H1 (cell line): ENCODE data around the gene TTC28. TPM values are rescaled to one million over a fixed set of nuclear protein-coding genes. Genes with fewer than 3 reads are reported as not detected.

Source experiments
- CTCF ChIA-PET: fragments of 300-600 bp; sonication (Branson Sonifier 250); formaldehyde crosslinking; loops from one replicate; lab custom pipeline; 2021; ENCODE audit not compliant: partially characterized antibody; lab: Charles Lee
- POLR2A ChIA-PET: fragments of 300-600 bp; sonication (Branson Sonifier 250); formaldehyde crosslinking; loops from one replicate; lab custom pipeline; 2021; ENCODE audit warnings: inconsistent platforms; ENCODE audit not compliant: partially characterized antibody; lab: Charles Lee
- DNase-seq, 2 experiments: peaks; one replicate each; pipeline versions ENCODE4 v3.0.0 to v3.0.0-alpha.2; 2010 to 2022; ENCODE audit warnings: low spot score in 2 of 2, low read depth in 1 of 2, mixed read lengths in 1 of 2
- FAIRE-seq: peaks from 2 replicates; lab custom pipeline; 2011; peaks lifted over from hg19 to GRCh38; lab: Jason Lieb, UNC
- H2AFZ ChIP-seq: 2 replicates; pipeline ENCODE4 v1.8.1; 2012; ENCODE audit warnings: low read length, inconsistent platforms
- H2AK5ac ChIP-seq: 2 replicates; pipeline ENCODE4 v1.6.1; 2013; ENCODE audit warnings: low read depth, low read length
- H2BK120ac ChIP-seq: replicated peaks from 2 replicates; pipeline ENCODE3; 2013; ENCODE audit warnings: low read depth, low read length, inconsistent platforms
- H2BK12ac ChIP-seq: 2 replicates; pipeline ENCODE4 v1.6.1; 2013; ENCODE audit warnings: low read depth, low read length
- H2BK15ac ChIP-seq: 2 replicates; pipeline ENCODE4 v1.6.1; 2013; ENCODE audit warnings: low read length
- H2BK20ac ChIP-seq: 2 replicates; pipeline ENCODE4 v1.6.1; 2013; ENCODE audit warnings: low read length
- H2BK5ac ChIP-seq: 2 replicates; pipeline ENCODE4 v1.6.1; 2013; ENCODE audit warnings: low read depth, low read length
- H3K14ac ChIP-seq: 2 replicates; pipeline ENCODE4 v1.6.1; 2013; ENCODE audit warnings: inconsistent platforms; ENCODE audit not compliant: insufficient read length
- H3K18ac ChIP-seq: 2 replicates; pipeline ENCODE4 v1.6.1; 2013; ENCODE audit warnings: low read length; ENCODE audit errors: extremely low read depth
- H3K23ac ChIP-seq: 2 replicates; pipeline ENCODE4 v1.6.1; 2013; ENCODE audit warnings: inconsistent platforms; ENCODE audit not compliant: insufficient read length
- H3K23me2 ChIP-seq: 2 replicates; pipeline ENCODE4 v1.6.1; 2013; ENCODE audit warnings: low read depth, low read length
- H3K27ac ChIP-seq: 2 replicates; pipeline ENCODE4 v1.6.1; 2011; ENCODE audit warnings: low read depth, low read length, inconsistent platforms
- H3K27me3 ChIP-seq, 4 experiments: replicated peaks in 1 of 4; 1 replicate in 1 of 4; 2 replicates in 3 of 4; pipeline versions ENCODE4 v1.6.1 to v1.8.1; 2011 to 2013; ENCODE audit warnings: low read length in 3 of 4, mild to moderate bottlenecking in 3 of 4, inconsistent platforms in 2 of 4, mixed read lengths in 2 of 4, moderate library complexity in 1 of 4; ENCODE audit not compliant: control insufficient read depth in 3 of 4, insufficient read depth in 3 of 4; ENCODE audit errors: extremely low read depth in 1 of 4
- H3K36me3 ChIP-seq, 4 experiments: 2 replicates each; pipeline versions ENCODE4 v1.6.1 to v1.8.1; 2011 to 2013; ENCODE audit warnings: mild to moderate bottlenecking in 4 of 4, low read length in 3 of 4, moderate library complexity in 2 of 4, control low read depth in 1 of 4, inconsistent platforms in 1 of 4; ENCODE audit not compliant: insufficient read depth in 4 of 4, control insufficient read depth in 2 of 4
- H3K4ac ChIP-seq: replicated peaks from 2 replicates; pipeline ENCODE3; 2013; ENCODE audit warnings: low read length, low read depth, mixed read lengths, inconsistent platforms; ENCODE audit not compliant: insufficient read length
- H3K4me1 ChIP-seq, 4 experiments: replicated peaks in 1 of 4; 1 replicate in 1 of 4; 2 replicates in 3 of 4; pipeline versions ENCODE4 v1.6.1 to v1.8.1; 2011 to 2013; ENCODE audit warnings: low read length in 3 of 4, inconsistent platforms in 2 of 4, mixed read lengths in 1 of 4; ENCODE audit not compliant: insufficient read depth in 4 of 4, control insufficient read depth in 3 of 4
- H3K4me2 ChIP-seq, 2 experiments: 2 replicates each; pipeline versions ENCODE4 v1.6.1 to v1.8.1; 2011 to 2013; ENCODE audit warnings: low read depth in 2 of 2, low read length in 2 of 2, control low read depth in 1 of 2, inconsistent platforms in 1 of 2, mild to moderate bottlenecking in 1 of 2; ENCODE audit not compliant: insufficient read depth in 1 of 2
- H3K4me3 ChIP-seq, 4 experiments: fragments of 200-600, 300-600 bp in 1 of 4; sonication (generic), shearing (Covaris generic), sonication (Bioruptor Twin) in 1 of 4; 2 replicates each; pipeline versions ENCODE4 v1.5.1 to v1.8.1; 2011 to 2016; ENCODE audit warnings: low read length in 4 of 4, low read depth in 3 of 4, control low read depth in 2 of 4, inconsistent platforms in 2 of 4, mild to moderate bottlenecking in 2 of 4, mixed read lengths in 1 of 4, moderate library complexity in 1 of 4; ENCODE audit not compliant: insufficient read depth in 2 of 4; ENCODE audit errors: extremely low read depth in 1 of 4
- H3K56ac ChIP-seq: replicated peaks from 2 replicates; pipeline ENCODE3; 2013; ENCODE audit warnings: low read depth, mild to moderate bottlenecking, mixed read lengths, low read length, inconsistent platforms; ENCODE audit not compliant: insufficient read length
- H3K79me1 ChIP-seq: 2 replicates; pipeline ENCODE4 v1.6.1; 2013; ENCODE audit warnings: low read depth, low read length, control low read depth
- H3K79me2 ChIP-seq, 2 experiments: 2 replicates each; pipeline versions ENCODE4 v1.6.1 to v1.8.1; 2012 to 2013; ENCODE audit warnings: low read length in 2 of 2, mild to moderate bottlenecking in 2 of 2, inconsistent platforms in 1 of 2; ENCODE audit not compliant: insufficient read depth in 2 of 2, control insufficient read depth in 1 of 2
- H3K9ac ChIP-seq, 4 experiments: replicated peaks in 1 of 4; 1 replicate in 1 of 4; 2 replicates in 3 of 4; pipeline versions ENCODE4 v1.6.1 to v1.8.1; 2011 to 2013; ENCODE audit warnings: low read depth in 3 of 4, low read length in 3 of 4, control low read depth in 2 of 4, mild to moderate bottlenecking in 2 of 4, moderate library complexity in 2 of 4, inconsistent platforms in 1 of 4; ENCODE audit errors: extremely low read depth in 1 of 4
- H3K9me3 ChIP-seq, 2 experiments: 2 replicates each; pipeline versions ENCODE4 v1.6.1 to v1.8.1; 2012 to 2013; ENCODE audit warnings: mild to moderate bottlenecking in 2 of 2, moderate library complexity in 2 of 2, control low read depth in 1 of 2, inconsistent platforms in 1 of 2, low read depth in 1 of 2, low read length in 1 of 2, mixed read lengths in 1 of 2; ENCODE audit not compliant: insufficient read depth in 2 of 2
- H4K20me1 ChIP-seq, 2 experiments: replicated peaks in 1 of 2; 2 replicates each; pipeline versions ENCODE3 to v1.8.1; 2011 to 2013; ENCODE audit warnings: inconsistent platforms in 2 of 2, low read length in 2 of 2, mild to moderate bottlenecking in 1 of 2; ENCODE audit not compliant: insufficient read depth in 2 of 2, control insufficient read depth in 1 of 2
- H4K5ac ChIP-seq: 2 replicates; pipeline ENCODE4 v1.6.1; 2013; ENCODE audit warnings: low read length, low read depth, mixed read lengths, inconsistent platforms; ENCODE audit not compliant: insufficient read length
- H4K8ac ChIP-seq: 2 replicates; pipeline ENCODE4 v1.8.0; 2013; ENCODE audit warnings: mild to moderate bottlenecking, moderate library complexity, low read length, inconsistent platforms; ENCODE audit not compliant: insufficient read depth; ENCODE audit errors: extremely low read depth
- H4K91ac ChIP-seq: replicated peaks from 2 replicates; pipeline ENCODE3; 2013; ENCODE audit warnings: low read length, mixed read lengths, inconsistent platforms; ENCODE audit not compliant: insufficient read length
- EGR1 ChIP-seq: IDR thresholded peaks from 2 replicates; pipeline ENCODE4 v1.6.1; 2011; ENCODE audit warnings: low read depth, low read length, borderline replicate concordance
- HDAC6 ChIP-seq: IDR thresholded peaks from one replicate; pipeline ENCODE4 v1.7.1; 2012; ENCODE audit warnings: low read depth, mild to moderate bottlenecking, inconsistent platforms, low read length, moderate library complexity
- NANOG ChIP-seq: IDR thresholded peaks from 2 replicates; pipeline ENCODE4 v1.6.1; 2011; ENCODE audit warnings: low read length, low read depth, mild to moderate bottlenecking, inconsistent platforms; ENCODE audit not compliant: insufficient read depth, poor library complexity, severe bottlenecking
- NRF1 ChIP-seq: IDR thresholded peaks from 2 replicates; pipeline ENCODE4 v1.6.1; 2011; ENCODE audit warnings: mild to moderate bottlenecking, low read depth, low read length, improper control_type of control experiment
- RBBP5 ChIP-seq: IDR thresholded peaks from 2 replicates; pipeline ENCODE4 v1.7.1; 2012; ENCODE audit warnings: low read depth, mild to moderate bottlenecking, inconsistent platforms, low read length, moderate library complexity, borderline replicate concordance
- SUZ12 ChIP-seq: fragments of 200-600 bp; sonication (generic); IDR thresholded peaks from 2 replicates; pipeline ENCODE4 v1.6.1; 2012; ENCODE audit warnings: mild to moderate bottlenecking, inconsistent platforms, low read length, moderate library complexity, mixed read lengths
- TAF1 ChIP-seq: IDR thresholded peaks from 2 replicates; pipeline ENCODE4 v1.6.1; 2011; ENCODE audit warnings: mild to moderate bottlenecking, low read depth, low read length
- TCF12 ChIP-seq: IDR thresholded peaks from 2 replicates; pipeline ENCODE4 v1.6.1; 2011; ENCODE audit warnings: low read depth, mild to moderate bottlenecking, low read length
- WGBS, 2 experiments: shearing (Covaris generic) in 1 of 2; methylation state at CpG; one replicate each; pipeline versions ENCODE4 v1.1.6 to v1.1.7; 2013 to 2015; ENCODE audit warnings: low lambda C conversion rate in 2 of 2, mixed read lengths in 2 of 2, inconsistent platforms in 1 of 2, low coverage in 1 of 2, missing lambda C conversion rate in 1 of 2; ENCODE audit not compliant: insufficient replicate concordance in 2 of 2, insufficient coverage in 1 of 2, insufficient read length in 1 of 2; ENCODE audit errors: extremely low coverage in 1 of 2, missing lambda C conversion rate in 1 of 2; 5-methylcytosine and 5-hydroxymethylcytosine counted together
- polyA plus RNA-seq, 7 experiments: library from polyadenylated mRNA; depleted of rRNA in 3 of 7; stranded (reverse) in 5 of 7; unstranded in 2 of 7; fragments of >200 nt in 5 of 7; fragments of 200-250 nt in 2 of 7; gene quantifications; 1 replicate in 5 of 7; 2 replicates in 1 of 7; 4 replicates in 1 of 7; pipeline versions ENCODE4 v1.2.1 to v1.2.3, GENCODE V29; 2011 to 2013; ENCODE audit warnings: missing spikeins in 2 of 7, mixed read lengths in 2 of 7
- total RNA-seq: library from RNA; stranded (reverse); fragmentation: NEBNext Ultra II Directional; extraction: Animal tissue kit (Norgen Biotek cat#: 25700); gene quantifications from 2 replicates; pipeline ENCODE4 v1.2.1, GENCODE V29; 2021

The TTC28 gene
- total and polyA plus RNA-seq, 2 of the 8 experiments (the other 6 are each of a cell fraction or from before 2014, with no cell fraction given) = 2.6 to 12.6 TPM

DNA sequence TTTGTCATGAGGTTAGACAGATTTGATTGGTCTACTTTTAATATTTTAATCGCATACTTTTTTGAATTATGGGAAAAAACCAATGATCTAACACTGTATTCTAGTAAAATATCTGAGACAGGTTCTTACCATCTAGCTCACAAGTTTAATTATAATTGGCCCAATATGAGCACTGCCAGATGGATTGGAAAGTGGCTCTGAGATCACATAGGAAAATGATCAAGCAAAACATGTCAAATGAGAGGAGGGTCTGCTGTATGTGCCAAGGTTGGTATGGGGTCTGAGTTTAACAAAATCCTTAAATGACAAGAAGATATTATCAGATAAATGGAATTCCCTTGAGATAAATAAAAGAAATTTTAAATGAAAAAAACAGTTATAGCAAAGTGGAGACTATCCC is 264.7 kb downstream of the TTC28 start:
- no peak overlapping the region for H2BK120ac ChIP-seq
- ChIA-PET CTCF (no interaction called here), POLR2A (no interaction called here)
- H3K18ac ChIP-seq = no peak overlapping the region
- H3K4me2 ChIP-seq = no peak overlapping the region
- no peak overlapping the region for H3K23ac ChIP-seq
- no peak overlapping the region for H3K4ac ChIP-seq
- WGBS, 2 experiments = 78% methylated on average over 1 of the region's 1 CpG; no CpG with 5 or more reads in 1 of the 2 experiments
- no peaks in the 10 kb centered on the region for H3K36me3 ChIP-seq
- H3K14ac ChIP-seq = no peak overlapping the region
- H2AK5ac ChIP-seq = no peak overlapping the region
- no peak for TF ChIP-seq NANOG
- TF ChIP-seq TAF1 = no peak
- no peak for TF ChIP-seq EGR1
- no peak for TF ChIP-seq TCF12
- TF ChIP-seq NRF1 = no peak
- no peak for TF ChIP-seq SUZ12
- no peak for TF ChIP-seq RBBP5
- TF ChIP-seq HDAC6 = no peak
- H2BK20ac ChIP-seq = no peak overlapping the region
- H3K27me3 ChIP-seq = no peaks in the 10 kb centered on the region
- H4K20me1 ChIP-seq = no peaks in the 10 kb centered on the region
- no peak overlapping the region for H2BK12ac ChIP-seq
- no peak overlapping the region for H4K91ac ChIP-seq
- no peak for DNase-seq
- no peaks in the 10 kb centered on the region for H3K9me3 ChIP-seq
- H3K27ac ChIP-seq = no peak overlapping the region
- H3K79me1 ChIP-seq = no peaks in the 10 kb centered on the region
- no peak for FAIRE-seq
- H3K4me1 ChIP-seq = no peaks in the 10 kb centered on the region
- no peak overlapping the region for H2AFZ ChIP-seq
- no peak overlapping the region for H3K4me3 ChIP-seq
- H2BK15ac ChIP-seq = no peak overlapping the region
- H3K79me2 ChIP-seq = no peaks in the 10 kb centered on the region
- no peak overlapping the region for H2BK5ac ChIP-seq
- H3K23me2 ChIP-seq = no peaks in the 10 kb centered on the region
- H3K56ac ChIP-seq = no peak overlapping the region
- no peak overlapping the region for H4K8ac ChIP-seq
- no peak overlapping the region for H4K5ac ChIP-seq
- no peak overlapping the region for H3K9ac ChIP-seq
